ENCODE measurements around the gene DTNBP1.

DTNBP1 gene

GRCh38 chr6:15500901-15501825 is 161.7 kb downstream of the DTNBP1 start:
- no peak for DNase-seq (ENCODE audit: low read depth)

GRCh38 chr6:15500078-15500740 is 162.6 kb downstream of the DTNBP1 start:
- DNase-seq (ENCODE audit: low read depth): no peak

- no peak for DNase-seq (ENCODE audit: low read depth)
Observed at GRCh38 chr6:15499591-15499990, 163.2 kb downstream of the DTNBP1 start.

GRCh38 chr6:15499125-15499524 is 163.7 kb downstream of the DTNBP1 start:
- no peak for DNase-seq (ENCODE audit: low read depth)

- DNase-seq (ENCODE audit: low read depth): no peak
Observed at GRCh38 chr6:15498640-15499039, 164.2 kb downstream of the DTNBP1 start.

- DNase-seq (ENCODE audit: low read depth): no peak
Observed at GRCh38 chr6:15496345-15497131, 166.3 kb downstream of the DTNBP1 start.

GRCh38 chr6:15495375-15495901 is 167.4 kb downstream of the DTNBP1 start:
- DNase-seq (ENCODE audit: low read depth): no peak

GRCh38 chr6:15493437-15494168 is 169.2 kb downstream of the DTNBP1 start:
- no peak for DNase-seq (ENCODE audit: low read depth)

- no peak for DNase-seq (ENCODE audit: low read depth)
Observed at GRCh38 chr6:15491986-15492269, 170.9 kb downstream of the DTNBP1 start.

- DNase-seq (ENCODE audit: low read depth): peak; percentile 64
Observed at GRCh38 chr6:15491255-15491985, 171.4 kb downstream of the DTNBP1 start.

GRCh38 chr6:15490242-15491100 is 172.4 kb downstream of the DTNBP1 start:
- no peak for DNase-seq (ENCODE audit: low read depth)

GRCh38 chr6:15489261-15489962 is 173.4 kb downstream of the DTNBP1 start:
- no peak for DNase-seq (ENCODE audit: low read depth)

- no peak for DNase-seq (ENCODE audit: low read depth)
Observed at GRCh38 chr6:15487262-15487661, 175.6 kb downstream of the DTNBP1 start.

- DNase-seq (ENCODE audit: low read depth): no peak
Observed at GRCh38 chr6:15485936-15486335, 176.9 kb downstream of the DTNBP1 start.

GRCh38 chr6:15484821-15485220 is 178.0 kb downstream of the DTNBP1 start:
- DNase-seq (ENCODE audit: low read depth): no peak

- DNase-seq (ENCODE audit: low read depth): no peak
Observed at GRCh38 chr6:15484140-15484539, 178.7 kb downstream of the DTNBP1 start.

- no peak for DNase-seq (ENCODE audit: low read depth)
Observed at GRCh38 chr6:15483060-15483459, 179.8 kb downstream of the DTNBP1 start.

GRCh38 chr6:15481390-15482291 is 181.2 kb downstream of the DTNBP1 start:
- DNase-seq (ENCODE audit: low read depth): no peak
